RWPE1 (cell line): ENCODE data around the gene STH.

Experiments
- CTCF ChIA-PET: fragments of 350-600 bp; sonication (Branson Sonifier 250); formaldehyde crosslinking; extraction: SDS; loops from one replicate; lab custom pipeline; 2021; lab: Yijun Ruan, JAX
- POLR2A ChIA-PET: fragments of 400-600 bp; formaldehyde crosslinking; extraction: SDS; loops from one replicate; lab custom pipeline; 2020; ENCODE audit warnings: antibody characterized with exemption; ENCODE audit not compliant: low non-redundant PET; lab: Yijun Ruan, JAX
- DNase-seq: peaks from one replicate; pipeline ENCODE4 v3.0.0; 2012; ENCODE audit warnings: low spot score
- H3K27ac ChIP-seq: fragments of 450-650 bp; 2 replicates; pipeline ENCODE4 v1.5.1; 2017
- TF ChIP-seq, protein P1 (sequence below): fragments of 450-650 bp; conservative IDR thresholded peaks from 2 replicates; pipeline ENCODE4 v1.5.1; 2017; ENCODE audit warnings: low read depth, mild to moderate bottlenecking

The STH gene

DNA sequence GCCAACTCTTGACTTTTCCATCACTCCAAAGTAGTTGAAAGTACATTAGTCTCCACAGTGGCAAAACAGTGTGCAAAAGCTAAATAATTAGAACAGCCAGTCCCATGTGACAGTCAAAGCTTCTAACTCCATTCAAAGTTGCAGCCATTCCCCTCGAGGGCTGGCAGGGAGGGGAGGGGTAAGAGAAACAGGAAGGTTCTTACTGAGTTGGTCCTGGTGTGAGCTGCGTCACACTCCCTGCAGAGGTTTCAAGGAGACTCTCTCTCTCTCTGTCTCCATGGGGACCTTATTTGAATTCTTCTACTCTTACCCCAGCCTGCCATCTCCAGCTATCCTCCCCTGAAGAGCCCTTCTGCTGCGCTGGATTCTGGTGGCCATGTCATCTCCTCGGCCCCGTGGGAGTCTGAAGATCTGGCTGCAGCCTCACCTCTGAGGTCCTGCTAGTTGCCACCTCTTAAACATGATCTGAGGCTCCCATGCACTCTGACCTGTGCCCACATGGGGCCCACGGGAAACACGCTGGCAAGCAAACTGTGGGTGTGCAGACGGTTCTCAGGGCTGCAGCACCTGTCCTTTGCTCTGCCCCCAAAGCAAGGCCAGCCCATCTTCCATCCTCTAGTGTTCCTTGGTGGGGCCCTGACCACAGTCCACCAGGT, 23.3 kb upstream of the STH start:
- DNase-seq = no peak
- no peak overlapping the region for H3K27ac ChIP-seq
- TF ChIP-seq, protein P1, sequence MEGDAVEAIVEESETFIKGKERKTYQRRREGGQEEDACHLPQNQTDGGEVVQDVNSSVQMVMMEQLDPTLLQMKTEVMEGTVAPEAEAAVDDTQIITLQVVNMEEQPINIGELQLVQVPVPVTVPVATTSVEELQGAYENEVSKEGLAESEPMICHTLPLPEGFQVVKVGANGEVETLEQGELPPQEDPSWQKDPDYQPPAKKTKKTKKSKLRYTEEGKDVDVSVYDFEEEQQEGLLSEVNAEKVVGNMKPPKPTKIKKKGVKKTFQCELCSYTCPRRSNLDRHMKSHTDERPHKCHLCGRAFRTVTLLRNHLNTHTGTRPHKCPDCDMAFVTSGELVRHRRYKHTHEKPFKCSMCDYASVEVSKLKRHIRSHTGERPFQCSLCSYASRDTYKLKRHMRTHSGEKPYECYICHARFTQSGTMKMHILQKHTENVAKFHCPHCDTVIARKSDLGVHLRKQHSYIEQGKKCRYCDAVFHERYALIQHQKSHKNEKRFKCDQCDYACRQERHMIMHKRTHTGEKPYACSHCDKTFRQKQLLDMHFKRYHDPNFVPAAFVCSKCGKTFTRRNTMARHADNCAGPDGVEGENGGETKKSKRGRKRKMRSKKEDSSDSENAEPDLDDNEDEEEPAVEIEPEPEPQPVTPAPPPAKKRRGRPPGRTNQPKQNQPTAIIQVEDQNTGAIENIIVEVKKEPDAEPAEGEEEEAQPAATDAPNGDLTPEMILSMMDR = no peak
- ChIA-PET CTCF (no interaction called here), POLR2A (no interaction called here)

- ChIA-PET CTCF (no interaction called here), POLR2A (no interaction called here)
- no peak overlapping the region for H3K27ac ChIP-seq
- no peak for DNase-seq
- TF ChIP-seq, protein P1 = no peak
These were observed 22.7 kb upstream of the STH start for GRCh38 chr17:45976391-45976754.

DNA sequence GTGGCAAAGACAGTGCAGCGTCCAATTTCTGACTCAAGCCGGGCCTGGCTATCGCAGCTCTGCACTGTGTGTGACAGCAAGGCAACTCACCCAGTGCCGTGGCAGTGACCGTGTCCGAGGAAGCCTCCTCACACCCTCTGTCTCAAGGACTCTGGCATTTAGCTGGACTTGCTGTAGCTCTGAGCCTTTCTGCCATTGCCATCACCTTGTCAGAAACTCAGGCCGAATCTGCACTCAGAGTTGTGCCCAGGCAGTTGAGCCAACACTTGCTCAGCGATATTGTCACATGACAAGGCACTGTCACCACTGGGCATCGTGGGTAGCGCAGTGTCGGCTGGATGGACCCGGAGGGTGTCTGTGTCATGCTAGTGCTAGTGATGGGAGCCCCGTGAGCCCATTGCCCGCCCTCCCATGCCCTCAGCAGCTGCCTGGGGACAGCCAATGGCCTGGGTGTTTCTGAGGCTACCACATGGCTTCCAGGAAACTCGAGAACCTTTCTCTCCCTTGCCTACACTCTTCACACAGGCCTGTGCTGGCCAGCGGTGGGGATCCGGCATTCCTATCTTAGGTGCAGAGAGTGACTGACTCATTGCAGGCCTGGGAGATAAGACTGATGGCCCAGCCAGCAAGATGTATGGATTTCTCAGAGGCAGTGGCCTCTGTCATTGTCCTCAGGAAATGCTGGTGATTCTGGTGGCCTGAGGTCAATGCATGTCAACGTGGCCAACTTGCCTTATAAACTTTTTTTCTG, 22.1 kb upstream of the STH start:
- ChIA-PET POLR2A (no interaction called here), CTCF (no interaction called here)
- no peak overlapping the region for H3K27ac ChIP-seq
- no peak for DNase-seq
- TF ChIP-seq, protein P1 = no peak

DNA sequence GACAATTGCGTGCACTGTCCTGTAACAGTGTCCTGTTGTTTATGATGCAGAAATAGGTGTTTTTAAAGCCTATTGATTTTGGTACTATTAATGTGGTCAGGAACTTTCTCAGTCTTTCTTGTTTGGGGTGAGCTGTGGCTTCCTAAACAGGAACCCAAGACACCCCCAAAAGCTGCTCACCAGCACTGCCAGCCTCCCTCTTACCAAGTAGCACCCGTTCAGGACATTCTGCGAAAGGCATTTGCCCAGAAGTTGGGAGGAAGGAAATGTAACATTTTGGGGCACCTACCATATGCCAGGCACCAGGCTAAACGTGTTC, 21.6 kb upstream of the STH start:
- POLR2A ChIA-PET = no interaction called here
- DNase-seq = no peak
- no peak overlapping the region for H3K27ac ChIP-seq
- CTCF ChIA-PET = no interaction called here
- TF ChIP-seq, protein P1 = no peak

GRCh38 chr17:45977976-45978626, 20.9 kb upstream of the STH start:
- TF ChIP-seq, protein P1 = no peak
- POLR2A ChIA-PET = no interaction called here
- CTCF ChIA-PET = no interaction called here

GRCh38 chr17:45979137-45979536, 19.9 kb upstream of the STH start:
- DNase-seq = no peak
- TF ChIP-seq, protein P1 = no peak
- H3K27ac ChIP-seq = no peak overlapping the region
- POLR2A ChIA-PET = no interaction called here
- CTCF ChIA-PET = no interaction called here

More at GRCh38 chr17:45977976-45978626, 20.9 kb upstream of the STH start:
- no peak overlapping the region for H3K27ac ChIP-seq
- DNase-seq = no peak
